ENCODE results near the gene KRT85. TPM values are rescaled to one million over a fixed set of nuclear protein-coding genes. Genes with fewer than 3 reads are reported as not detected.
A peak's percentile ranks its signal among the peaks of the same experiment; 100 is the strongest.

KRT85 gene
- total RNA-seq, 1 donor from 2014 or later, result not detected

DNA sequence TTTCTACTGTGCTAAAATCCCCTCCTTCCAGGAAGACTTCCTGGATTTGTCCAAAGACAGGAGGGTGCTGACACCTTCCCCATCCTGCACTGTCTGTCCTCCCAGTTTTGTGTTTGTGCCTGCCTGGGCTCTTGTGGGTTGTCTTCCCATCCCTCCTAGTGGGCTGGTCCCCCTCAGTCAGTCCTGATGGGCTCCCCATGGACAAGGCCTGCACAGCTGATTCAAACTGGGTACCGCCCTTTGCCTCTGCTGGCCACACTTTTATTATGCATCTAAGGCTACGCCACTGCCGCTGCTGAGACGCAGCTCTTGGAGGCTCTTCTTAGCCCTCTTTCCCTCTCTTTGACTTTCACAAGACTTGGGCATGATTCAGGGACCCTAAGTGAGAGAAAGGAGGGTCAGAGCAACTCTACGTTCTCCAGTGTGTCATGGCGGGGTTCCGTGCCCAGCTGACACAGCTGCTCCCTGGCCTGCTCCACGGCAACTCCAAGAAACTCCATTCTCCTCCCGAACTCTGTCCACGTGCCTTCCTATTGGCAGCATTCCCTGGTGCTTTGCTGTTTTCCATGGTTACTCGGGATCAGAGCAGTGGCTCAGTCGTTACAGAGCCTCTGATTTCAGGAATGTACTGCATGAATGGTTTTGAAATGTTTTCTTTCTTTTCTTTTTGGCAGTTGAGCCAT, 3.8 kb upstream of the KRT85 start:
- H3K4me1 Mint-ChIP-seq (ENCODE audit: low read depth, unreplicated experiment), result no peaks in the 10 kb centered on the region
- peaks cover 2% of the 10 kb centered on the region for H3K9me3 Mint-ChIP-seq (ENCODE audit: unreplicated experiment)
- DNase-seq, result no peak

DNA sequence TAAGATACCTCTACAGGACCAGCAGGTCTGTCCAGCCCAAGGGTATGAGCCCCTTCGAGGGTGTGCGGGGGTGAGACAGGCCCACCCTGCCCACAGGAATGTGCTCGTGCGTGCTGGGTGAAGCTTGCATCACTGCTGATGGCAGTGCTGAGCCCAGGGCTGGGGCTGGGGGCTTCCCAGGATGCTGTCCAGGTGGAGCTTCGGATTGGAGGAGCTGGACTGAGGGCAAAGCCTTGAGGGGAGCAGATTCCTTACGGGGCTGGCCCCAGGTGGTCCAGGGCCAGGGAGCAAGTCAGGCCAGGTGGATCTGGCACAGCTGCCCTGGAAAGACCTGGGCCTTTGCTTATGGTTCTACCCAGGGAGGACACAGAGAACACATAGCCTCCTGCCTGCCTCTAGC, 2.5 kb upstream of the KRT85 start:
- H3K4me3 Mint-ChIP-seq (ENCODE audit: unreplicated experiment), result no peak overlapping the region
- peaks cover 10% of the 10 kb centered on the region for H3K27me3 Mint-ChIP-seq (ENCODE audit: unreplicated experiment)
- no peak for DNase-seq
- H3K36me3 Mint-ChIP-seq (ENCODE audit: unreplicated experiment), result no peaks in the 10 kb centered on the region
- TF ChIP-seq, protein P1, sequence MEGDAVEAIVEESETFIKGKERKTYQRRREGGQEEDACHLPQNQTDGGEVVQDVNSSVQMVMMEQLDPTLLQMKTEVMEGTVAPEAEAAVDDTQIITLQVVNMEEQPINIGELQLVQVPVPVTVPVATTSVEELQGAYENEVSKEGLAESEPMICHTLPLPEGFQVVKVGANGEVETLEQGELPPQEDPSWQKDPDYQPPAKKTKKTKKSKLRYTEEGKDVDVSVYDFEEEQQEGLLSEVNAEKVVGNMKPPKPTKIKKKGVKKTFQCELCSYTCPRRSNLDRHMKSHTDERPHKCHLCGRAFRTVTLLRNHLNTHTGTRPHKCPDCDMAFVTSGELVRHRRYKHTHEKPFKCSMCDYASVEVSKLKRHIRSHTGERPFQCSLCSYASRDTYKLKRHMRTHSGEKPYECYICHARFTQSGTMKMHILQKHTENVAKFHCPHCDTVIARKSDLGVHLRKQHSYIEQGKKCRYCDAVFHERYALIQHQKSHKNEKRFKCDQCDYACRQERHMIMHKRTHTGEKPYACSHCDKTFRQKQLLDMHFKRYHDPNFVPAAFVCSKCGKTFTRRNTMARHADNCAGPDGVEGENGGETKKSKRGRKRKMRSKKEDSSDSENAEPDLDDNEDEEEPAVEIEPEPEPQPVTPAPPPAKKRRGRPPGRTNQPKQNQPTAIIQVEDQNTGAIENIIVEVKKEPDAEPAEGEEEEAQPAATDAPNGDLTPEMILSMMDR (IDR thresholded peaks at IDR 0.05; ENCODE audit: partially characterized antibody, unreplicated experiment), result no peak
- no peaks in the 10 kb centered on the region for H3K4me1 Mint-ChIP-seq (ENCODE audit: low read depth, unreplicated experiment)
- peaks cover 3% of the 10 kb centered on the region for H3K9me3 Mint-ChIP-seq (ENCODE audit: unreplicated experiment)
- no peak overlapping the region for H3K27ac Mint-ChIP-seq (ENCODE audit: unreplicated experiment)

More for the DNA sequence above, 3.8 kb upstream of the KRT85 start:
- Mint-ChIP-seq H3K27ac (ENCODE audit: unreplicated experiment) (peak overlapping the region; percentile 4), H3K36me3 (ENCODE audit: unreplicated experiment) (no peaks in the 10 kb centered on the region), H3K27me3 (ENCODE audit: unreplicated experiment) (peaks cover 8% of the 10 kb centered on the region), H3K4me3 (ENCODE audit: unreplicated experiment) (no peak overlapping the region)
- TF ChIP-seq, protein P1 (IDR thresholded peaks at IDR 0.05; ENCODE audit: partially characterized antibody, unreplicated experiment), result no peak

DNA sequence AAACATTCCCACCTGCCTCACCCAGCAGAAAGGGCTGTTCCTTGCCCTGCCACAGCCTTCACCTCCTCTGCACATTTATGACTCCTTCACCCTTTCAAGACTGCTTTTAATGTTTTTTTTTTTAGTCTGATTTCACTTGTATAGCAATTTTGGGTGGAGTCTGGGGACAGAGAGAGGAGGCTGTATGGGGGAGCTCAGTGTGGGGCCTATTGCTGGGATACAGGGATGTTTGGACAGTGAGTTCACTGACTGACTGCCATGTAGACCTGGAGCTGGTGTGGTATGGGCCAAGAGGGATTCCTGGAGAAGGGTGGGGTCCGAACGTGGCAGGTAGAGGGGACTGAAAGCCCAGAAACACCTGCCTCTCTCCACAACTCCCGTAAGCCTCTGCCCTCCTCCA, 1.9 kb upstream of the KRT85 start:
- TF ChIP-seq, protein P1 (IDR thresholded peaks at IDR 0.05; ENCODE audit: partially characterized antibody, unreplicated experiment), result no peak
- H3K27me3 Mint-ChIP-seq (ENCODE audit: unreplicated experiment), result peaks cover 11% of the 10 kb centered on the region
- no peaks in the 10 kb centered on the region for H3K4me1 Mint-ChIP-seq (ENCODE audit: low read depth, unreplicated experiment)
- H3K9me3 Mint-ChIP-seq (ENCODE audit: unreplicated experiment), result peaks cover 3% of the 10 kb centered on the region
- H3K4me3 Mint-ChIP-seq (ENCODE audit: unreplicated experiment), result no peak overlapping the region
- DNase-seq, result no peak
- H3K27ac Mint-ChIP-seq (ENCODE audit: unreplicated experiment), result no peak overlapping the region
- H3K36me3 Mint-ChIP-seq (ENCODE audit: unreplicated experiment), result no peaks in the 10 kb centered on the region

DNA sequence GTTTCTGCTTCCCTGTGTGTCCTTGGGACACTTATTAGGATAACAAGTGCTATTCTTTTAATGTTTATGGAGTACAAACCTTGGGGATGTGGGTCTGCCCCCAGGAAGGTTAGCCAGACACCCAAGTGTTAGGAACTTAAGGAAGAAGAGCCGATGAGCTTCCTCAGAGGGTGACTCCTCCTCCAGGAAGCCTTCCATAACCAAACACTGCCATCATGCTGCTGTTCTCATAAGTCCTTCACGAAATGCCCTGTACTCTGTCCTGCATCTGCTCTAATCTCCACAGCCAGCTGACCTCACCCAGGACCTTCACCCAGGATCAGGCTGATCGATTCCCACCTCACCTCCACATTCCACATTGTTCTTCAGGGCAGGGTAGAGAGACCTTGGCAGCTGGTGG, 1.2 kb upstream of the KRT85 start:
- H3K27ac Mint-ChIP-seq (ENCODE audit: unreplicated experiment), result no peak overlapping the region
- no peak overlapping the region for H3K4me3 Mint-ChIP-seq (ENCODE audit: unreplicated experiment)
- no peaks in the 10 kb centered on the region for H3K4me1 Mint-ChIP-seq (ENCODE audit: low read depth, unreplicated experiment)
- peaks cover 3% of the 10 kb centered on the region for H3K9me3 Mint-ChIP-seq (ENCODE audit: unreplicated experiment)
- no peaks in the 10 kb centered on the region for H3K36me3 Mint-ChIP-seq (ENCODE audit: unreplicated experiment)
- DNase-seq, result no peak
- TF ChIP-seq, protein P1 (IDR thresholded peaks at IDR 0.05; ENCODE audit: partially characterized antibody, unreplicated experiment), result no peak
- peaks cover 12% of the 10 kb centered on the region for H3K27me3 Mint-ChIP-seq (ENCODE audit: unreplicated experiment)

DNA sequence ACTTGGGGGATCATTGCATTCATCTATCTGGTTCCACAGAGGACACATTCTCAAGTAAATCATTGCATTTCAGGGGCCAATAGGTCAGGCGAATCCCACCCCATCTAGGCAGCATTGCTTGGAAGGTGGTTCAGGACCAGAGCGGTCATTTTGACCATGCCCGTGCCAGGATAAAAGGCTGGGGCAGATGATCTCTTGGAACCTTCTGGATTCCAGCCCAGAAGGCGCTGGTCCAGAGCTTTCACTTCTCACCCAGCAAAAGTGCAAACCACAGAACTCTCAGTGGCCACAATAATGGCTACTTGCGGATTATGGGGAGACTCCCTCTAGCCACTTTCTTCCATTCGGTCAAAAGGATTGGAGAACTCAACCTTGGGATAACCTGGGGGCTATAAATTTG, 595 bp upstream of the KRT85 start:
- TF ChIP-seq, protein P1 (IDR thresholded peaks at IDR 0.05; ENCODE audit: partially characterized antibody, unreplicated experiment), result no peak
- peaks cover 12% of the 10 kb centered on the region for H3K27me3 Mint-ChIP-seq (ENCODE audit: unreplicated experiment)
- no peak overlapping the region for H3K27ac Mint-ChIP-seq (ENCODE audit: unreplicated experiment)
- H3K9me3 Mint-ChIP-seq (ENCODE audit: unreplicated experiment), result peaks cover 3% of the 10 kb centered on the region
- no peaks in the 10 kb centered on the region for H3K36me3 Mint-ChIP-seq (ENCODE audit: unreplicated experiment)
- no peak overlapping the region for H3K4me3 Mint-ChIP-seq (ENCODE audit: unreplicated experiment)
- no peak for DNase-seq
- H3K4me1 Mint-ChIP-seq (ENCODE audit: low read depth, unreplicated experiment), result no peaks in the 10 kb centered on the region

Measured in glutamatergic neuron (in vitro differentiated cells).